OCI-LY1 (cell line): ENCODE results near the gene GSC2.

Source experiments
- H2AFZ ChIP-seq: fragments of 200-600 bp; sonication (generic), shearing (Covaris generic); 2 replicates; pipeline ENCODE4 v1.6.0; 2014; ENCODE audit warnings: antibody characterized with exemption, mild to moderate bottlenecking, low read length
- H3F3A ChIP-seq: fragments of 200-600 bp; sonication (generic), shearing (Covaris generic); 2 replicates; pipeline ENCODE4 v1.6.0; 2014; ENCODE audit warnings: mild to moderate bottlenecking, antibody characterized with exemption, low read length, moderate library complexity; ENCODE audit not compliant: insufficient read depth
- H3K27ac ChIP-seq: fragments of 200-600 bp; sonication (generic); 2 replicates; pipeline ENCODE4 v1.5.1; 2014; ENCODE audit warnings: low read length, mixed run types, mild to moderate bottlenecking, low read depth; ENCODE audit not compliant: poor library complexity, severe bottlenecking
- H3K27me3 ChIP-seq: fragments of 200-600 bp; sonication (generic); 2 replicates; pipeline ENCODE4 v1.6.0; 2014; ENCODE audit warnings: antibody characterized with exemption, mild to moderate bottlenecking, low read length, moderate library complexity; ENCODE audit not compliant: insufficient read depth
- H3K36me3 ChIP-seq: fragments of 200-600 bp; sonication (generic); 2 replicates; pipeline ENCODE4 v1.6.1; 2014; ENCODE audit warnings: mild to moderate bottlenecking, antibody characterized with exemption, low read length, moderate library complexity, mixed read lengths; ENCODE audit not compliant: insufficient read depth
- H3K4me1 ChIP-seq: fragments of 200-600 bp; sonication (generic); 2 replicates; pipeline ENCODE4 v1.5.1; 2014; ENCODE audit warnings: mild to moderate bottlenecking, low read length, moderate library complexity; ENCODE audit not compliant: insufficient read depth, severe bottlenecking
- H3K4me2 ChIP-seq: fragments of 200-600 bp; sonication (generic), shearing (Covaris generic); 2 replicates; pipeline ENCODE4 v1.6.1; 2014; ENCODE audit warnings: low read length
- H3K4me3 ChIP-seq: fragments of 200-600 bp; sonication (generic); 2 replicates; pipeline ENCODE4 v1.5.1; 2014; ENCODE audit warnings: low read length, low read depth, mild to moderate bottlenecking, mixed read lengths; ENCODE audit not compliant: poor library complexity, severe bottlenecking
- H3K79me2 ChIP-seq: fragments of 200-600 bp; shearing (Covaris generic); 2 replicates; pipeline ENCODE4 v1.6.1; 2016; ENCODE audit warnings: mixed run types, low read length, mixed read lengths; ENCODE audit not compliant: insufficient read depth
- H3K9ac ChIP-seq: fragments of 200-600 bp; sonication (generic), shearing (Covaris generic); 2 replicates; pipeline ENCODE4 v1.6.1; 2014; ENCODE audit warnings: mild to moderate bottlenecking, low read length, mixed read lengths
- H3K9me2 ChIP-seq: fragments of 200-600 bp; sonication (generic), shearing (Covaris generic); 2 replicates; pipeline ENCODE4 v1.6.1; 2014; ENCODE audit warnings: low read depth, mild to moderate bottlenecking, low read length, mixed read lengths
- H3K9me3 ChIP-seq: fragments of 200-600 bp; shearing (Covaris generic); 2 replicates; pipeline ENCODE4 v1.6.1; 2014; ENCODE audit warnings: low read length, mixed read lengths
- H4K20me1 ChIP-seq: fragments of 200-600 bp; sonication (generic), shearing (Covaris generic); 2 replicates; pipeline ENCODE4 v1.6.0; 2016; ENCODE audit warnings: mild to moderate bottlenecking, low read length; ENCODE audit not compliant: insufficient read depth
- CTCF ChIP-seq: fragments of 200-600 bp; sonication (generic), shearing (Covaris generic); IDR thresholded peaks from 2 replicates; pipeline ENCODE4 v1.5.1; 2017; ENCODE audit warnings: mild to moderate bottlenecking, antibody characterized with exemption, low read length, moderate library complexity, mixed read lengths
- EZH2 ChIP-seq: fragments of 200-600 bp; sonication (generic), shearing (Covaris generic); IDR thresholded peaks from 2 replicates; pipeline ENCODE4 v1.8.0; 2017; ENCODE audit warnings: borderline replicate concordance, mixed run types, mild to moderate bottlenecking, antibody characterized with exemption, low read length, moderate library complexity, mixed read lengths

GSC2 gene

GRCh38 chr22:19138217-19139000 lies 11.7 kb downstream of the GSC2 start:
- H4K20me1 ChIP-seq, result no peaks in the 10 kb centered on the region
- H3K36me3 ChIP-seq, result peaks cover 79% of the 10 kb centered on the region
- H3K9ac ChIP-seq, result no peak overlapping the region

GRCh38 chr22:19137384-19138216 lies 12.5 kb downstream of the GSC2 start:
- Histone ChIP-seq H2AFZ (no peak overlapping the region), H4K20me1 (no peaks in the 10 kb centered on the region), H3K9me2 (no peaks in the 10 kb centered on the region), H3K4me2 (no peak overlapping the region), H3K4me1 (no peaks in the 10 kb centered on the region), H3K9ac (no peak overlapping the region), H3K4me3 (no peak overlapping the region), H3F3A (no peaks in the 10 kb centered on the region), H3K27ac (no peak overlapping the region), H3K27me3 (no peaks in the 10 kb centered on the region), H3K79me2 (no peaks in the 10 kb centered on the region), H3K9me3 (no peaks in the 10 kb centered on the region), H3K36me3 (peaks cover 87% of the 10 kb centered on the region)
- no peak for TF ChIP-seq CTCF
- no peak for TF ChIP-seq EZH2

More at GRCh38 chr22:19138217-19139000, 11.7 kb downstream of the GSC2 start:
- no peaks in the 10 kb centered on the region for H3K9me2 ChIP-seq
- no peaks in the 10 kb centered on the region for H3K9me3 ChIP-seq
- H3K4me2 ChIP-seq, result no peak overlapping the region
- no peak overlapping the region for H2AFZ ChIP-seq
- H3K4me3 ChIP-seq, result no peak overlapping the region
- no peak overlapping the region for H3K27ac ChIP-seq
- no peak for TF ChIP-seq EZH2
- no peak for TF ChIP-seq CTCF
- H3K79me2 ChIP-seq, result no peaks in the 10 kb centered on the region
- H3K4me1 ChIP-seq, result peaks cover 4% of the 10 kb centered on the region
- H3K27me3 ChIP-seq, result no peaks in the 10 kb centered on the region
- H3F3A ChIP-seq, result no peaks in the 10 kb centered on the region

GRCh38 chr22:19136915-19137314 lies 13.2 kb downstream of the GSC2 start:
- Histone ChIP-seq H3K9me2 (no peaks in the 10 kb centered on the region), H2AFZ (no peak overlapping the region), H3K27ac (no peak overlapping the region), H3K27me3 (no peaks in the 10 kb centered on the region), H3F3A (no peaks in the 10 kb centered on the region), H3K79me2 (no peaks in the 10 kb centered on the region), H4K20me1 (no peaks in the 10 kb centered on the region), H3K4me1 (no peaks in the 10 kb centered on the region), H3K36me3 (peaks cover 80% of the 10 kb centered on the region), H3K9me3 (no peaks in the 10 kb centered on the region), H3K4me2 (no peak overlapping the region), H3K4me3 (no peak overlapping the region), H3K9ac (no peak overlapping the region)
- no peak for TF ChIP-seq EZH2
- no peak for TF ChIP-seq CTCF
